GM13976 (cell line): Measurements from ENCODE around the gene FGFR3.
A peak's percentile ranks its signal among the peaks of the same experiment; 100 is the strongest.

Experiments used
- DNase-seq: peaks from one replicate; pipeline ENCODE4 v3.0.0; 2012; ENCODE audit warnings: low spot score
- in situ Hi-C: fragments of 300-500 bp; cut with MboI; formaldehyde crosslinking; loops from one replicate; pipeline ENCODE4 v1.12.0; 2022; ENCODE audit warnings: low sequenced_read_pairs, mixed read lengths, inconsistent platforms; ENCODE audit not compliant: unreplicated experiment
- TF ChIP-seq, protein P1 (sequence below): IDR thresholded peaks from 2 replicates; pipeline ENCODE4 v1.5.1; 2012; ENCODE audit warnings: borderline replicate concordance, mild to moderate bottlenecking; ENCODE audit not compliant: insufficient read depth; ENCODE audit errors: extremely low read depth, missing control alignments, control extremely low read depth

The FGFR3 gene

DNA sequence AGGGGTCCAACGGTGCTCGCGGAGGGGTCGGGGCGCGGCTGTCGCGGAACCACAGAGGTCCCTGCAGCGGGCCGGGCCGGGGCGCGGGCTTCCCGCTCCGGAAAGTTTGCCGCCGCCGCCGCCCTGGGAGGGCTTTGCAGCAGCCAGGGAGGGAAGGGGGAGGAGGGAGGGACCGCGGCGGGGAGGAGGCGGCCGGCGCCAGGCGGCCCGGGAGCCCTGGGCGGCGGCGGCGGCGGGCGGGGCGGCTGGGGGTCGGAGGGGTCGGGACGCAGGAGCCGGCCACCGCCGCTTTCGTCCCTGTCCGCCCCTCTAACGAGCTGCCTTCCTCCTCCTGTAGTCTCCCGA is 375 bp downstream of the FGFR3 start:
- TF ChIP-seq, protein P1, sequence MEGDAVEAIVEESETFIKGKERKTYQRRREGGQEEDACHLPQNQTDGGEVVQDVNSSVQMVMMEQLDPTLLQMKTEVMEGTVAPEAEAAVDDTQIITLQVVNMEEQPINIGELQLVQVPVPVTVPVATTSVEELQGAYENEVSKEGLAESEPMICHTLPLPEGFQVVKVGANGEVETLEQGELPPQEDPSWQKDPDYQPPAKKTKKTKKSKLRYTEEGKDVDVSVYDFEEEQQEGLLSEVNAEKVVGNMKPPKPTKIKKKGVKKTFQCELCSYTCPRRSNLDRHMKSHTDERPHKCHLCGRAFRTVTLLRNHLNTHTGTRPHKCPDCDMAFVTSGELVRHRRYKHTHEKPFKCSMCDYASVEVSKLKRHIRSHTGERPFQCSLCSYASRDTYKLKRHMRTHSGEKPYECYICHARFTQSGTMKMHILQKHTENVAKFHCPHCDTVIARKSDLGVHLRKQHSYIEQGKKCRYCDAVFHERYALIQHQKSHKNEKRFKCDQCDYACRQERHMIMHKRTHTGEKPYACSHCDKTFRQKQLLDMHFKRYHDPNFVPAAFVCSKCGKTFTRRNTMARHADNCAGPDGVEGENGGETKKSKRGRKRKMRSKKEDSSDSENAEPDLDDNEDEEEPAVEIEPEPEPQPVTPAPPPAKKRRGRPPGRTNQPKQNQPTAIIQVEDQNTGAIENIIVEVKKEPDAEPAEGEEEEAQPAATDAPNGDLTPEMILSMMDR = no peak
- in situ Hi-C loops = no loop called here
- peak; percentile 72 for DNase-seq

DNA sequence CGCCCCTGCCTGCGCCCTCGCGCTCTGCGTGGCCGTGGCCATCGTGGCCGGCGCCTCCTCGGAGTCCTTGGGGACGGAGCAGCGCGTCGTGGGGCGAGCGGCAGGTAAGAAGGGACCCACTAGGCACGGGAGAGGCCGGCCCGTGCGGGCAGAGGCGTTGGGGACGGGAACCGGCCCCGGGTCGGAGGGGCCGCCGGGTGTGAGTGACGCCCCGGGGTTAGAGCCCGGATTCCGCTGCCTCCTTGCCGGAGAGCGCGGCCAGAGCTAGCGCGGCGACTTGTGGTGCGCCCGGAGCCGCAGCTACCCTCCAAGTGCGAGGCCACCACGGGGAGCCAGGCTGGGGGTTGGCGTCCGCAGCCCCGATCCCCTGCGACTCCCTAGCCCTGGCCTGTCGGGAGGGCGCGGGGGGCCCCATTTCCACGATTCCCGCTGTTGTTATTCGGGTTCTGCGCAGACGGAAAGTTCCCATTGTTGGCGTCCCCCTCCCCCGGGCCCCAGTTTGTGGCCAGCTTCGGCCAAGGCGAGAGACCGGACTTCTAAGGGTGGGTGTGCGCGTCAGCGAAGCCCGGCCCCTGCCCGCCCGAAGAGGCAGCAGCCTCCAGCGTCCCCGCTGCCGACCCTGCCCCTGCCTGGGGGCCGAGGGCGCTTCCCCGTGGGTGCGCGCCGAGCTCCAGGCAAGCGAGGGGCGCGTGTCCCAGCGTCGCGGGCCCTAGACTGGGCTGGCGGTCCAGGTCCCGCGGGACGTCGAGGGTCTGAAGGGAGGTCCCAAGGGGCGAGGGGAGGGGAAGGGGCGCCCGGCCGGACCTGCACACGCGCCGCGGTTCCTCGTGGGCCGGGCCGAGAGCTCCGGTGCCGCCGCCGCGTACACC is 1.1 kb downstream of the FGFR3 start:
- in situ Hi-C loops = no loop called here
- peak; percentile 58 for DNase-seq
- TF ChIP-seq, protein P1 = no peak

DNA sequence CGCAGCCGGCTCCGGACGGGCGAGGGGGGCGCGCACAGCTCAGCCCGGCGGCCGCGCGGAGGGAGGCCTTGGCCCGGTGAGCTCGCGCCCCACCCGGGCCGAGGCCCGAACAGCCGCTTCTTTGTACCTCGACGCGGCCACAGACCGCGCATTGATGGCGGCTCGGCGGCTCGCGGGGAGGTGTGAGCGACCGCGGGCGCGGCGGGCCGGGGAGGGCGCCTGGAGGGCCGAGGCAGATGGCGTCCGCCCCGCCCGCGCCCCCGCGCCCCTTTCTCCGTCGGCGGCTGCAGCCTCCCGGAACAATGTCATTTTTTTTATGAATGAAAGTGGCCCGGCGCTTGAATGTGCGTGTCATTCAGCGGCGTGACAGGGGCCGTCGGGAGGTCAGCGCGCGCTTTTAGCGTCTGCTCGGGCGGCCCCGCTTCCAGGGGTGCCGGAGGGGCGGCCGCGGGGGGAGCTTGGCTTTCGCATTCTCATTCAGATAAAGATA is 1.8 kb downstream of the FGFR3 start:
- in situ Hi-C loops = no loop called here
- TF ChIP-seq, protein P1 = no peak
- DNase-seq = no peak

DNA sequence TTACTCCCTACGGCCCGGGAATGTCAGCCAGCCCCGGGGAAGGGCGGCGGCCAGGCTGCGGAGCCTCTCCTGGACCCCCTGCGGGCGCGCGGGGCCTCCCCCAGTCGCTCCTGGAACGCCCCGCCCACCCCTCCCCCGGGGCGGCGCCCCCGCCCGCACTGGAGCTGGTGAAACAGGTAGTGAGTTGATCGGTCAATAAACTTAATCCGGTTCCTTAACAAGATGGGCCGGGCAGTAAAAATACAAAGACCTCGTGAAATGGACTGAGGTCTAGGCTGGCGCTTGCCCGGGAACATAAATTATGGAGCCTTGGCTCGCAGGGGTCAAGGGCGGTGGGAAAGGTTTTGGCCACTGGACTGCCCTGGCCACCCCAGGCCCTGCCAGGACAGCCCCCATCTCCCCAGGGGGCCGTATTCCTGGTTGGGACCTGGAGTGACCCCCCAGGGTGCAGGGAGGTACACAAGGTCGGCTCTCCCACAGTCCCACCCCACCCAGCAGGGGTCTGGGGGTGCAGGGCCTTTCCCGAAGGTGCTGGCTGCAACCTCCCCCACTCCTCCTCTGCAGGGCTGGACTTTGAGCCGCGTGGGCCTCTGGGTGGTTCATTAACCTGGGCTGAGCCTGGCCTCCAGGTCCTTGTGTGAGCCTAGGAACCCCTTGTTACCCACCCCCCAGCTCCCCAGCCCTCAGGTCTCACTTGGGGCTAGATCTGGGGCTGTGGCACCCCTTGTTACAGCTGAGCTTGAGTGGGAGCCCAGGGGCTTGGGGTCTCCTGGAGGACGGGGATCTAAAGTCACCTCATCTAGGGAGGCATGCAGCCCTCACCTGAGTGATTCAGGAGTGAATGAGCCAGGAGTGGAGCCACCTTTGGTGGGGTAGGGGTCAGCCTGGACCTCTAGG is 2.5 kb downstream of the FGFR3 start:
- no peak for DNase-seq
- in situ Hi-C loops = no loop called here
- TF ChIP-seq, protein P1 = no peak

DNA sequence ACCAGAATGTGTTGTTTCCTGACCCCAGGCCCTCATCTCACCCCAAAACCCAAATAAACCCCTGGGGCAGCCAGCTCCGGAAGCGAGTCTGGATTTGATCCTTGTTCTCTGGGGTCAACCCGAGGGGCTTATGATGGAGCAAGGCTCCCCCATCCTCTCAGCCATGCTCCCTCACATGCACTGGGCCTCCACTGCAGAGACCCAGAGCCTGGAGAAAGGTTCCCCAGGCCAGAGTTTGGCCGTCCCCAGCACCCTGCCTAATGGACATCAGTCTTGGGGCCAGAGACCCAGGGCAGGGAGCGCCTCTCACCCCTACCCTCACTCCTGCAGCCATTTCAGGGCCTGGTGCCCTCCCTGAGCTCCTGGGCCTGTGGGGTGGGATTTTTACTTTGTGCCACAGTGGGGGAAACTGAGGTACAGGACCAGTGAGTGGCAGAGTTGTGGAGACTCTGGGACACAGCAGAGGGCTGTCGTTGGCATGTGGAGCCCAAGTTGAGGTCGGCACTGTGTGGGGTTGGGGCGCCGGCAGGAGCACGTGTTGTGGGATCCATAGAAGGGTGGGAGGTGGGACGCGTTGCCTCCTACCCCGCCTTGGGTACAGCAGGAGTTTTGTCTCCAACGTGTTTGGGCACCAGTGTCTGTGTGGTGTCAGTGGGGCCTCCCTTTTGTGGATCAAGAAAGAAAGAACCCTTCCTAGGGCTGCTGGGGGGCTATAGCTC is 3.6 kb downstream of the FGFR3 start:
- in situ Hi-C loops = no loop called here
- DNase-seq = no peak
- TF ChIP-seq, protein P1 = no peak

DNA sequence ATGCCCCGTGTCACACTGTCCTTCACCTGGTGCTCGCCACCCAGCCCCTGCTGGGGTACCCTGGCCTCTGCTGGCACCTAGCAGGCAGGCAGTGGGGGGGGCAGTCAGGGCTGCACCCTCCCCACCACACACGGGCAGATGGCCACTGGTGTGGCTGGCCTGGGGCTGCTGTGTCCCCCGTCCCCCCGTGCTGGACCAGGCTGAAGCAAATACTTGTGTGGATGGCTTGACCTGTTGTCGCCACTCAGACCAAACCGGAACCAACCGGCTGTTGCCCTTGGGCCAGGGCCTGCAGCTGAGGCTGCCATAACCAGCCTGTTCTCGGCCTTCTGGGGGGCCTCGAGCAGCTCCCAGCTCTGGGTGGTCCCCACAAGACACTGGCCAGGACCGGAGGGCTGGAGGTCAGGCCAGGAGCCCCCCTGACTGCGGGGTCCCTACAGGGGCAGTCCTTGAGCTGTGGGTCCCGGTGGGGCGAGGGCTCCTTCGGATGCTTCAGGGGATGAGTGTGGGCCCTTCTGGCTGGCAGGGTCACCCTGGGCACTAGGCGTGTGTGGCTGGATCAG is 4.3 kb downstream of the FGFR3 start:
- in situ Hi-C loops = no loop called here

More for the DNA sequence above, 4.3 kb downstream of the FGFR3 start:
- TF ChIP-seq, protein P1 = no peak
- DNase-seq = no peak
